ENCODE data around the gene PRXL2C.

The PRXL2C gene

DNA sequence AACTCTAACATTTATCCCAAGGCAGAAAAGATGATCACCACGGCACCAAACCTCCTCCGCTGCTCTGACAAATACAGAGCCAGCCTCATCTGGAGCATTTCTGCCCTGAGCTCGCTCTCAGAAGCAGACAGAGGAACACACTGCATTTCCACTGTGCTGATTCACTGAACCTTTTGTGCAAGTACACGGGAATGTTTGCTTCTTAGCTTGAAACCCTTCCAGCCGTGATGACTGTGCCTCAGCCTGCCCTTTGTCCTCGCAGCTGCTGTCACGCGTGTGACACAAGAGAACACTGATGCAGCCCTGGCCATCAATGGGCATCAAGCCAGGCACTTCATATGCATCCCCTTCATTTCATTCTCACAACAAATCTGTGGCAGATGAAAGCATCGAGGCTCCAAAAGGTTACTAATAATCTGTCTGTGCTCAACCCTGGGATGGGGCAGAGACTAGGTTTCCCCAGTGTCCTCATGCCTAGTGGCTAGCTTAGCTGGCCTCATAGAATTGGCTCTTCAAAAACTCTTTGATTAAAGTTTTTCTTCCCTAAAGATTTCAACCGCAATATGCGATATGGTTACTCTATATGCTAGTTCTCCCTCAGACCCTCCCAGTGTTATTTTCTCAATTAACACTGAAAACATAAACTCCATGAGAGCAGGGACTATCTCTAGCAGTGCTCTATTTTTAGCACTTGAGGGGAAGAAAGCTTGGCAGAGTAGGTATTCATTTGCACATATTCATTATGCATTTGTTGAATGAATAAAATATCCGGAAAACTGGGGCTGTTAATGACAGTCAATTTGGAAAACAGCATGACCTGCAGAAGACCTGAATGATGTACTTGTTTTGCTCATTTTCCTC, 42.8 kb downstream of the PRXL2C start:
- DNase-seq (ENCODE audit: low spot score) = no peak

DNA sequence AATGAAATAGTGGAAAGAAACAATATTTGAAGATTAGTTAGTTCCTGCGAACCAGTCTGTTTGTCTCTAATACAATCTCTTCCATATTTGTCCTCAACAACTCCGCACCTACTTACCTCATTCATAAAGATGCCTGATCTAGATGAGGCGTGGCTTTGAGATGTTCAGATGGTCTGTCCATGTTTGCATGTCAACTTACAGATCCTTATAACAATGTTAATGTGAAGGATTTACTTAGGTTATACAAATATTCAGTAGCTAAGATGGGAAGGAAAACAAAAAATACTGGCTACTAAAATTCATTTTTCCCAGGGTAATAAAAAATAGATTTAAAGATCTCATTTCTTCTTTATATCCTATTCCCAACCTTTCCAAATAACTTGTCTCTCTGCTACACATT, 43.8 kb downstream of the PRXL2C start:
- DNase-seq (ENCODE audit: low spot score) = no peak

GRCh38 chr9:96609732-96610131, 45.4 kb downstream of the PRXL2C start:
- no peak for DNase-seq (ENCODE audit: low spot score)

DNA sequence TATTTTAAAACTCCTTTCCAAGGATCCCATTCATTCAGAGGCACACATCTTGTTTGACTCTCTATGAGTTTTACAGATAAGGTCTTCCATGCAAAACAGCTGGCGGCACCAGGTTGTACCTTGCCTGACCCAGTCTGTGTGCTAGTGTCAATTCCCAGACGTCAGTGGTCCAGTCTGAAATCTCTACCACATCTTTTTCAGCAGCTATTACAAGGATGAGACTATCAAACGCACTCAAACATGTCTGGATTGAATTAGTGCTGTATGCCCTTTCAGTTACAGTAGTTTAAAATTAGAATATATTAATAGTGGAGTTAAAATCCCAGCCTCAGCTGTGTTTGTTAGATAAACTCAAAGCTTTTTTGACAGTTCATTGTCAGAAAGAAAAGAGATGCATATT, 47.1 kb downstream of the PRXL2C start:
- DNase-seq (ENCODE audit: low spot score) = no peak

GRCh38 chr9:96605328-96605727, 49.8 kb downstream of the PRXL2C start:
- DNase-seq (ENCODE audit: low spot score) = no peak

DNA sequence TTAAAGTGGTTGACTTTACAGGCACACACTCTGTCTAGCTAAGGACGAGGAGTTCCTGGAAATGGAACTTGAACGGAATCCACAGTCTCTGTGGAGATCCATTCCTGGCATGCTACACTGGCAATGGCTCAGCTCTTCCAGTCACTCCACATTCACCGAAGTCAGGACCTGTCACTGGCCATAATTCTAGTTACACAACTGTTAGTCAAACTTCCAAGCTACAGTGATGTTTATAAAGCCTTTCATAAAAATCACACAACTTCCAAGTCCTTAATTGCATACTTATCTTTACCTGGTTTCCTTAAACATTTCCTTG, 51.2 kb downstream of the PRXL2C start:
- no peak for DNase-seq (ENCODE audit: low spot score)

- no peak for DNase-seq (ENCODE audit: low spot score)
These were observed 51.7 kb downstream of the PRXL2C start for GRCh38 chr9:96603305-96604003.

- DNase-seq (ENCODE audit: low spot score) = no peak
These were observed 55.8 kb downstream of the PRXL2C start for GRCh38 chr9:96599298-96599697.

DNA sequence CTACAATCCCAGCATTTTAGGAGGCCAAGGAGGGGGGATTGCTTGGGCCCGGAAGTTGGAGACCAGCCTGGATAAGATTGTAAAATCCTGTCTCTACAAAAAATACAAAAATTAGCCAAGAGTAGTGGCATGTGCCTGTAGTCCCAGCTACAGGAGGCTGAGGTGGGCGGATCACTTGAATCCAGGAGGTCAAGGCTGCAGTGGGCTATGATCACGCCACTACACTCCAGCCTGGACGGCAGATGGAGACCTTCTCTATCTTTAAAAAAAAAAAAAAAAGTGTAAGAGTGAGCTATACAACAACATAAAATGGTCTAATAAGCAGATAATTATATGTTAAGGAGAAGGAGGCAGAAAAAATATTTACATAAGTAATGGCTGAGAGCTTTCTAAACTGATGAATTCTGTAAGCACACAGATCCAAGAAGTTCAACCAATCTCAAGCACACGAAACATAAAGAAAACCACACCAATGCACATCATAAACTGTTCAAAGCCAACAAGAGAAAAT, 58.5 kb downstream of the PRXL2C start:
- no peak for DNase-seq (ENCODE audit: low spot score)
